D721Med (cell line): ENCODE data around the gene FNDC1.

Experiments
- DNase-seq: peaks from one replicate; pipeline ENCODE4 v3.0.0; 2011; ENCODE audit warnings: low spot score; ENCODE audit not compliant: insufficient read length
- FAIRE-seq: peaks from 2 replicates; lab custom pipeline; 2011; peaks lifted over from hg19 to GRCh38; lab: Jason Lieb, UNC
- TF ChIP-seq, protein P1 (sequence below): IDR thresholded peaks from 2 replicates; pipeline ENCODE4 v1.5.1; 2012; ENCODE audit warnings: mild to moderate bottlenecking, control low read depth; ENCODE audit not compliant: insufficient read depth; ENCODE audit errors: missing control alignments

The FNDC1 gene

DNA sequence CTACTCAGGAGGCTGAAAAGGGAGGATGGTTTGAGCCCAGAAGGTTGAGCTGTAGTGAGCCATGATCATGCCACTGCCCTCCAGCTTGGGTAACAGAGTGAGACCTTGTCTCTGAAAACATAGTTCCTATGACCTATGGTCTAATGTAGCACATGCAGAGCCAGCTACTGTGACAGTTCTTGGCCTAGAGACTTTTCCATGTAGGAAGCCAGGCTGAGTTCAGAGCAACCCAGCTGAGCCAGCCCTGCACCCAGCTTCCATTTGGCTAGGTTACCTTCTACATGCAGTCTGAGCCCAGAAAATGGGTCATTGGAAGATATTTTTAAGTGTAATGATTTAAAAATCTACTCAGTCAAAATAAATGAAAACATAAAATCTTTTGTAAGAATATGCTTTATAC is 92.8 kb downstream of the FNDC1 start:
- FAIRE-seq: no peak

DNA sequence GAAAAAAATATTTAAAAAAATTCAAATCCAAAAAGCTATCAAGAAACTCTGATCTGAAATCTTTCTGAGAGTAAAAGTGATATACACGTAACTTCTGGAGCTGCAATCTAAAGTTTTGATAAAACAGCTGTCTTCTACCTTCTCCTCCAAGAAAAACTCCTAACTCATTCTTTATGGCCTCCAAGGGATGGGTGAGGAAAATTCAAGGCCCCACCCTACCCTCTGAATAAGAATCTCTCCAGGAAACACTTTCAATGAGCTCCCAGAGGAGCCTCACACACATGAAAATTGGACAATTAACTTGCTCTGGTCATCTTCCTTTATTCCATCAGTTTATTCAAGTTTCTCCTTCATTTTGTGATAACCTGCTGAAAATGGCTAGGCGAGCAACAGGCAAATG is 93.4 kb downstream of the FNDC1 start:
- TF ChIP-seq, protein P1, sequence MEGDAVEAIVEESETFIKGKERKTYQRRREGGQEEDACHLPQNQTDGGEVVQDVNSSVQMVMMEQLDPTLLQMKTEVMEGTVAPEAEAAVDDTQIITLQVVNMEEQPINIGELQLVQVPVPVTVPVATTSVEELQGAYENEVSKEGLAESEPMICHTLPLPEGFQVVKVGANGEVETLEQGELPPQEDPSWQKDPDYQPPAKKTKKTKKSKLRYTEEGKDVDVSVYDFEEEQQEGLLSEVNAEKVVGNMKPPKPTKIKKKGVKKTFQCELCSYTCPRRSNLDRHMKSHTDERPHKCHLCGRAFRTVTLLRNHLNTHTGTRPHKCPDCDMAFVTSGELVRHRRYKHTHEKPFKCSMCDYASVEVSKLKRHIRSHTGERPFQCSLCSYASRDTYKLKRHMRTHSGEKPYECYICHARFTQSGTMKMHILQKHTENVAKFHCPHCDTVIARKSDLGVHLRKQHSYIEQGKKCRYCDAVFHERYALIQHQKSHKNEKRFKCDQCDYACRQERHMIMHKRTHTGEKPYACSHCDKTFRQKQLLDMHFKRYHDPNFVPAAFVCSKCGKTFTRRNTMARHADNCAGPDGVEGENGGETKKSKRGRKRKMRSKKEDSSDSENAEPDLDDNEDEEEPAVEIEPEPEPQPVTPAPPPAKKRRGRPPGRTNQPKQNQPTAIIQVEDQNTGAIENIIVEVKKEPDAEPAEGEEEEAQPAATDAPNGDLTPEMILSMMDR: no peak
- FAIRE-seq: no peak
- DNase-seq: no peak

More for the DNA sequence above, 92.8 kb downstream of the FNDC1 start:
- TF ChIP-seq, protein P1: no peak
- no peak for DNase-seq

DNA sequence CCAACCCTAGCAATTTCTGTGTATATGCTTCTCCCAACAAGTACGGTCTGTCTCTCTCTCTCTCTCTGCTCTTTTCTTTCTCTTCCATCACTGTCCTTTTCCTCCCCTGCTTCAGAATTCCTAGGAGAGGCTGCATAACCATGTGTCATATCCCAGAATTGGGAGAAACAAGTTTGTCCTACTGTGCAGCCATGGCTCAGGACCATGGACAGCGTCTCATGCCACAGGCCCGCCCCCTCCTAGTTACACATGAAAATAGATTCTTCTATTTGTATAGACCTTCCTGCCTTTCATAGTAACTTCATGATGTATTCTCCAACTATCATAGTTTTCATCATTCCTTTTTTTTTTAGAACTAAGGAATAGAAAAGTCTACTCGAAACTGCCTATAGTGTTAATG is 98.0 kb downstream of the FNDC1 start:
- FAIRE-seq: no peak
- TF ChIP-seq, protein P1: no peak
- DNase-seq: no peak

DNA sequence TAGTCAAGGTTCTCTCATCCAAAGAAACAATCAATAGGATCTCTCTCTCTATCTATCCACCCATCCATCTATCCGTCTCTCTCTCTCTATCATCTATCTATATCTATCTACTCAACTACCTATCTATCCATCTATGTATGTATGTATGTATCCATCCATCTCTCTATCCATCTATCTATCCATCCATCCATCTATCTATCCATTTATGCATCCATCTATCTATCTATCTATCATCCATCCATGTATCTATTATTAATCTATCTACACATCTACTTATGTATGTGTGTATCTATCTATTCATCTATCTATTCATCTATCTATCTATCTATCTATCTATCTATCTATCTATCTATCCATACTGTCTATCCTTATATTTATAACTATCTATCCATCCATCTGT is 99.3 kb downstream of the FNDC1 start:
- DNase-seq (no peak), FAIRE-seq (no peak)
- TF ChIP-seq, protein P1: no peak

DNA sequence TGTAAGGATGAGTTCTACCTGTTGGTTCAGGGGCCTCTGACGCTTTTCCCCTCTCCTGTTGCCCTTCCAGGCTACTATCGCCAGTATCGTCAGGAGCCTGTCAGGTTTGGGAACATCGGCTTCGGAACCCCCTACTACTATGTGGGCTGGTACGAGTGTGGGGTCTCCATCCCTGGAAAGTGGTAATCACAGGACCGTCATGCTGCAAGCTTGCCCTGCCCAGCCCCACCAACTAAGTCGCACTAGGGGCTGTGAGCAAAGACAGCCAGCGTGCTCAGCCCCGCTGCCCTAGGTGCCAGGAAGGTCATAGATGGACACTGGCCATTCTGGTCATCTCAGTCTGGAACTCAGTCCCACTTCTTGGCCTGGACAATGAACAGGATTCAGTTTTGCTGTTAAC is 102.1 kb downstream of the FNDC1 start:
- DNase-seq: no peak
- TF ChIP-seq, protein P1: no peak
- FAIRE-seq: no peak

DNA sequence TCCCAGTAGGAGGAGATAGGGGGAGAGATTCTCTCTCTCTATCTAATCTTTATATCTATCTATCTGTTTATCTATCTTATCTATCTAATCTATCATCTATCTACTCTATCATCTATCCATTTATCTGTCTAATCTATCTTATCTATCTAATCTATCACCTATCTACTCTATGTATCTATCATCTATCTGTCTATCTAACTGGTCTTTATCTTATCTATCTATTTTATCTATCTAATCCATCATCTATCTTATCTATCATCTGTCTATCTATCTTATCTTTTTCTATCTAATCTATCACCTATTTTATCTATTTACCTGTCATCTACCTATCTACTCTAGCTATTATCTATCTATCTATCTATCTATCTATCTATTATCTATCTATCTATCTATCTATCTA is 109.4 kb downstream of the FNDC1 start:
- TF ChIP-seq, protein P1: no peak
- FAIRE-seq (no peak), DNase-seq (no peak)

DNA sequence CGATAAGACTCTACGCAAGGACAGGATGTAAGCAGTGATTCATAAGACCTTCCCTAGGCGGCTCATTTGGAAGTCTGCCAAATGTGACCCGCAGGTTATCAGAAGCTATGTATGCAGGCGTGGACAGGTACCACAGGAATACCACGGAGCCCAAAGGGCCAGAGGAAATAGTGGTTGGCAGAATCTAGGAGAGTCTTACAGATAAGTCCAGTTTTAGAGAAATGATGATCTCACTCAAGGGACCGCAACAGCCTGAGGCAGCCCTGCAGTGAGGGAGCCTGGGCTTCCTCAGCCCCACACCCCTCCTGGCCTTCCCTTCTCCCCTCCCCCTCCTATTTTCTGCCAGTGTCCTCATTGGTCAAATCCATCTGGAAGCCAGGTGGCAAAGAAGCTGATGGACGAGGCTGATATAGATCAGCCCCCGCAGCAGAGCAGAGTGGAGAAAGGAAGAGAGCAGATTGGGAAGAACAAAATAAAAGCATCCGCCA is 110.6 kb downstream of the FNDC1 start:
- no peak for FAIRE-seq
- TF ChIP-seq, protein P1: no peak
- DNase-seq: no peak
